K562 (cell line): ENCODE data around the gene CACNA2D4.

Experiments
- EGR1 ChIP-seq: fragments of 450-650 bp; conservative IDR thresholded peaks from 2 replicates; pipeline ENCODE4 v1.6.1; 2017; ENCODE audit warnings: mild to moderate bottlenecking
- ESRRA ChIP-seq: fragments of 450-650 bp; IDR thresholded peaks from 2 replicates; pipeline ENCODE4 v1.6.1; 2014; ENCODE audit warnings: low read depth, mild to moderate bottlenecking, moderate library complexity, borderline replicate concordance
- GABPA ChIP-seq: fragments of 200-800 bp; sonication (Bioruptor generic); conservative IDR thresholded peaks from 2 replicates; pipeline ENCODE4 v1.6.1; 2016; ENCODE audit warnings: low read depth, missing genetic modification characterization, missing compliant biosample characterization
- MAFF ChIP-seq: IDR thresholded peaks from 2 replicates; pipeline ENCODE4 v1.6.1; 2012; ENCODE audit warnings: low read length, improper control_type of control experiment

DNA sequence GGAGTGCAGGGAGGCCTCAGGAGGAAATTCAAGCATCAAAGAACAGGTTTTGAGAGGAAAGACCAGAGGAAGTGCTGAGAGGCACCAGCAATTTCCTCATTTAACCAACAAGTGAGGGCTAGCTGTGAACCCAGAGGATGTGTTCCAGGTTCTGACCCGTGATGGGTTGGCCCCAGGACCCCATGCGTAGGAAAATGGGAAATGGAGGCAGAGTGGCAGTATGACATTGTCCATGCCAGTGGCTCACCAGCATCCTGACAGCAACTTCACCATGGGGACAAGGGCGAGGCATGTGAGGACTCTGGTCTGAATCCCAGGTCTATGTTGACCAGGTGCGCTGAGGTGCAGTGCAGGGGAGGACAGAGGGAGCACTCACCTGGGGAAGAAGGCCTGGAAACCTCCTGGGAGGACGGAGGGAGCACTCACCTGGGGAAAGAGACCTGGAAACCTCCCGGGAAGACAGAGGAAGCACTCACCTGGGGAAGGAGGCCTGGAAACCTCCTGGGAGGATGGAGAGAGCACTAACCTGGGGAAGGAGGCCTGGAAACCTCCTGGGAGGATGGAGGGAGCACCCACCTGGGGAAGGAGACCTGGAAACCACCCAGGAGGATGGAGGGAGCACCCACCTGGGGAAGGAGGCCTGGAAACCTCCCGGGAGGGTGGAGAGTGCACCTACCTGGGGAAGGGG is 6.7 kb upstream of the CACNA2D4 start:
- TF ChIP-seq MAFF (no peak), EGR1 (no peak), GABPA (tag) (no peak), ESRRA (no peak)
